IMR-90 (cell line): ENCODE results near the gene ABCC3. TPM values are rescaled to one million over a fixed set of nuclear protein-coding genes. Genes with fewer than 3 reads are reported as not detected.

ENCODE experiments used
- ATAC-seq: fragments of 200-7000 bp; cut with Tn5 transposase; 2 replicates; pipeline ENCODE4 v1.9.1; 2020; ENCODE audit warnings: low read depth, mild to moderate bottlenecking, moderate library complexity
- BruUV-seq: library from RNA; stranded (reverse); fragments of 400-500 nt; replicated peaks from 2 replicates; lab custom pipeline; 2021; lab: Mats Ljungman, UMichigan
- CTCF ChIA-PET: fragments of 300-600 bp; formaldehyde crosslinking; extraction: SDS; loops from one replicate; lab custom pipeline; 2021; ENCODE audit warnings: antibody characterized with exemption; lab: Yijun Ruan, JAX
- POLR2A ChIA-PET: fragments of 300-600 bp; sonication (Branson Sonifier 250); formaldehyde crosslinking; loops from one replicate; lab custom pipeline; 2022; ENCODE audit warnings: antibody characterized with exemption; ENCODE audit not compliant: unreplicated experiment; lab: Charles Lee
- DNase-seq: peaks from one replicate; pipeline ENCODE4 v3.0.0; 2013
- H2AFZ ChIP-seq: replicated peaks from 2 replicates; pipeline ENCODE3; 2013; ENCODE audit warnings: low read length, mild to moderate bottlenecking; ENCODE audit not compliant: poor library complexity
- H2AK5ac ChIP-seq: 2 replicates; pipeline ENCODE4 v1.6.1; 2013; ENCODE audit warnings: low read depth, low read length, inconsistent platforms
- H2AK9ac ChIP-seq: replicated peaks from 2 replicates; pipeline ENCODE3; 2013; ENCODE audit warnings: mild to moderate bottlenecking, low read depth, low read length, moderate library complexity; ENCODE audit not compliant: poor library complexity
- H2BK120ac ChIP-seq: 2 replicates; pipeline ENCODE4 v1.6.1; 2013; ENCODE audit warnings: low read depth, low read length, inconsistent platforms
- H2BK15ac ChIP-seq: 3 replicates; pipeline ENCODE4 v1.6.1; 2013; ENCODE audit warnings: low read depth, low read length, inconsistent platforms
- H2BK20ac ChIP-seq: 2 replicates; pipeline ENCODE4 v1.6.1; 2013; ENCODE audit warnings: low read depth, mild to moderate bottlenecking, inconsistent platforms, low read length, moderate library complexity
- H2BK5ac ChIP-seq: 2 replicates; pipeline ENCODE4 v1.6.1; 2013; ENCODE audit warnings: mild to moderate bottlenecking, low read depth, low read length, inconsistent platforms; ENCODE audit not compliant: poor library complexity, severe bottlenecking
- H3K14ac ChIP-seq: replicated peaks from 2 replicates; pipeline ENCODE4 v1.6.1; 2013; ENCODE audit warnings: low read depth, low read length, inconsistent platforms
- H3K18ac ChIP-seq: 2 replicates; pipeline ENCODE4 v1.6.1; 2013; ENCODE audit warnings: low read depth, low read length, control low read depth
- H3K23ac ChIP-seq: 2 replicates; pipeline ENCODE4 v1.6.1; 2013; ENCODE audit warnings: low read depth, low read length, inconsistent platforms
- H3K27ac ChIP-seq: 2 replicates; pipeline ENCODE4 v1.5.1; 2013; ENCODE audit warnings: mild to moderate bottlenecking, control low read depth, low read length; ENCODE audit not compliant: insufficient read depth
- H3K27me3 ChIP-seq: 2 replicates; pipeline ENCODE4 v1.6.1; 2013; ENCODE audit warnings: low read length; ENCODE audit not compliant: control insufficient read depth, insufficient read depth
- H3K36me3 ChIP-seq: 2 replicates; pipeline ENCODE4 v1.6.1; 2013; ENCODE audit warnings: low read length, mixed read lengths; ENCODE audit not compliant: control insufficient read depth, insufficient read depth
- H3K4ac ChIP-seq: 2 replicates; pipeline ENCODE4 v1.6.1; 2013; ENCODE audit warnings: low read depth, low read length, inconsistent platforms
- H3K4me1 ChIP-seq: 2 replicates; pipeline ENCODE4 v1.6.1; 2013; ENCODE audit warnings: low read length, mixed read lengths; ENCODE audit not compliant: control insufficient read depth, insufficient read depth
- H3K4me2 ChIP-seq: 2 replicates; pipeline ENCODE4 v1.6.1; 2013; ENCODE audit warnings: low read depth, mild to moderate bottlenecking, control low read depth, low read length, moderate library complexity
- H3K4me3 ChIP-seq: 2 replicates; pipeline ENCODE4 v1.5.1; 2013; ENCODE audit warnings: low read depth, mild to moderate bottlenecking, control low read depth, low read length, moderate library complexity; ENCODE audit not compliant: insufficient read depth
- H3K56ac ChIP-seq: 2 replicates; pipeline ENCODE4 v1.6.1; 2013; ENCODE audit warnings: low read length, inconsistent platforms; ENCODE audit not compliant: insufficient read depth; ENCODE audit errors: extremely low read depth
- H3K79me1 ChIP-seq, 2 experiments: 2 replicates each; pipeline ENCODE4 v1.6.1; 2013; ENCODE audit warnings: low read length in 2 of 2, inconsistent platforms in 1 of 2, low read depth in 1 of 2
- H3K9ac ChIP-seq: 2 replicates; pipeline ENCODE4 v1.6.1; 2013; ENCODE audit warnings: low read depth, low read length, control low read depth
- H3K9me1 ChIP-seq: 2 replicates; pipeline ENCODE4 v1.6.1; 2013; ENCODE audit warnings: low read length, inconsistent platforms; ENCODE audit not compliant: insufficient read depth
- H3K9me3 ChIP-seq: 2 replicates; pipeline ENCODE4 v1.6.1; 2013; ENCODE audit warnings: low read length; ENCODE audit not compliant: control insufficient read depth, insufficient read depth
- H4K20me1 ChIP-seq: 2 replicates; pipeline ENCODE4 v1.6.1; 2013; ENCODE audit warnings: low read length, inconsistent platforms; ENCODE audit not compliant: insufficient read depth
- H4K5ac ChIP-seq: 2 replicates; pipeline ENCODE4 v1.6.1; 2013; ENCODE audit warnings: mild to moderate bottlenecking, low read depth, low read length, control low read depth
- H4K8ac ChIP-seq, 2 experiments: 2 replicates each; pipeline ENCODE4 v1.6.1; 2013; ENCODE audit warnings: low read depth in 2 of 2, low read length in 2 of 2, control low read depth in 1 of 2, inconsistent platforms in 1 of 2
- H4K91ac ChIP-seq: 2 replicates; pipeline ENCODE4 v1.6.1; 2013; ENCODE audit warnings: low read depth, low read length, inconsistent platforms; ENCODE audit not compliant: insufficient read depth
- RAD21 ChIP-seq: IDR thresholded peaks from 2 replicates; pipeline ENCODE4 v1.6.1; 2012; ENCODE audit warnings: low read length, improper control_type of control experiment
- RFX5 ChIP-seq: IDR thresholded peaks from 2 replicates; pipeline ENCODE4 v1.8.0; 2012; ENCODE audit warnings: low read depth, mild to moderate bottlenecking, low read length, moderate library complexity
- WGBS, 2 experiments: methylation state at CpG; one replicate each; pipeline versions ENCODE4 v1.1.5 to v1.1.7; 2013; ENCODE audit warnings: missing lambda C conversion rate in 2 of 2; ENCODE audit not compliant: insufficient read length in 1 of 2; ENCODE audit errors: extremely low coverage in 2 of 2; 5-methylcytosine and 5-hydroxymethylcytosine counted together
- dilution Hi-C: fragments of 300-500 bp; cut with HindIII; formaldehyde crosslinking; loops from one replicate; pipeline ENCODE4 v1.14.3; 2018; ENCODE audit warnings: low sequenced_read_pairs; ENCODE audit not compliant: unreplicated experiment
- in situ Hi-C: fragments of 300-500 bp; cut with MboI; formaldehyde crosslinking; loops from 3 replicates; pipeline ENCODE4 v1.14.3; 2019; ENCODE audit warnings: low sequenced_read_pairs, inconsistent platforms, mixed read lengths
- intact Hi-C: fragments of 100-400 bp; cut with micrococcal nuclease; formaldehyde crosslinking; loops from 2 replicates; pipeline ENCODE4 v1.10.0; 2022
- polyA plus RNA-seq, 3 experiments: library from polyadenylated mRNA; depleted of rRNA; stranded (reverse); fragments of >200 nt; gene quantifications; 2 replicates each; pipeline ENCODE4 v1.2.3, GENCODE V29; 2012; ENCODE audit warnings: low replicate concordance in 1 of 3
- total RNA-seq: library from RNA; depleted of rRNA; stranded (reverse); fragments of >200 nt; gene quantifications from 2 replicates; pipeline ENCODE4 v1.2.3, GENCODE V29; 2012

Gene ABCC3
- total and polyA plus RNA-seq, 2 of the 4 experiments (the other 2 are of a cell fraction) = 3.2 to 6.6 TPM

- no peak overlapping the region for H3K4me2 ChIP-seq
- H4K5ac ChIP-seq = no peak overlapping the region
- peaks cover 20% of the 10 kb centered on the region for H3K4me1 ChIP-seq
- H2AFZ ChIP-seq = no peak overlapping the region
- 100% methylated on average over 1 of the region's 3 CpGs; no CpG with 5 or more reads in 1 of the 2 experiments for WGBS, 2 experiments
- ChIA-PET POLR2A (no interaction called here), CTCF (no interaction called here)
- no peak overlapping the region for H2BK20ac ChIP-seq
- intact Hi-C loops (no loop called here), dilution Hi-C loops (no loop called here), in situ Hi-C loops (no loop called here)
- ATAC-seq (no peak), DNase-seq (no peak)
- H2BK5ac ChIP-seq = no peak overlapping the region
- H3K9ac ChIP-seq = no peak overlapping the region
- no peak overlapping the region for H2AK9ac ChIP-seq
- TF ChIP-seq RAD21 = no peak
- TF ChIP-seq RFX5 = no peak
- no peak overlapping the region for H4K8ac ChIP-seq
- H3K79me1 ChIP-seq = no peaks in the 10 kb centered on the region
- H3K27me3 ChIP-seq = no peaks in the 10 kb centered on the region
- no peak overlapping the region for H3K4ac ChIP-seq
- no peak overlapping the region; the same call in 1 of the 2 replicates for H2AK5ac ChIP-seq
- peaks cover 15% of the 10 kb centered on the region for H3K9me1 ChIP-seq
- H4K91ac ChIP-seq = no peak overlapping the region
- H4K20me1 ChIP-seq = no peaks in the 10 kb centered on the region
- H3K4me3 ChIP-seq = no peak overlapping the region
- no peak overlapping the region for H3K56ac ChIP-seq
- BruUV-seq = no TSS peak
- H3K9me3 ChIP-seq = no peaks in the 10 kb centered on the region
- H2BK15ac ChIP-seq = no peak overlapping the region
- no peak overlapping the region for H3K27ac ChIP-seq
- H3K36me3 ChIP-seq = peaks cover 2% of the 10 kb centered on the region; the same call in 1 of the 2 replicates
- H3K14ac ChIP-seq = no peak overlapping the region
- H3K18ac ChIP-seq = no peak overlapping the region
- H2BK120ac ChIP-seq = no peak overlapping the region
- H3K23ac ChIP-seq = no peak overlapping the region
Observed at GRCh38 chr17:50682938-50683337, 48.3 kb downstream of the ABCC3 start.
